HPDE6-E6E7 (cell line): ENCODE measurements around the gene LIPA.
"Not testable (repeated sequence)": the region's sequence is repeated elsewhere in the genome, so short reads cannot be mapped to it uniquely, and the experiment has no call there.

Source experiments
- DNase-seq: peaks from one replicate; pipeline ENCODE4 v3.0.0; 2011; ENCODE audit warnings: missing footprints; ENCODE audit errors: extremely low spot score

Gene LIPA

DNA sequence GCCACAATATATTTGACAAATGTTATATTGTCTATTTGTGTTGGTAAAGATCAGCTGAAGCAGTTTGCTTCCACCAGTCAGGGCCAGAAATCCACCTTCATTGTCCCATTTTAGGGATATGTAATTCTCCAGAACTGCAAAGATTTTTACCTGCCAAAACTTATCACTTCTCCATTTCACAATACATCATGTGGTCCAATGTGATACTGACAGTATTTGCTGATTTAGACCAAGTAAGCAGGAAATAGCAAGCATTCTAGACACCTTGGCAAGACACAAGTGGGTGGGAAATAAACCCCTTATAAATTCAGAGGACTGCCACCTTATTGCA lies 18.5 kb upstream of the LIPA start:
- no peak for DNase-seq

DNA sequence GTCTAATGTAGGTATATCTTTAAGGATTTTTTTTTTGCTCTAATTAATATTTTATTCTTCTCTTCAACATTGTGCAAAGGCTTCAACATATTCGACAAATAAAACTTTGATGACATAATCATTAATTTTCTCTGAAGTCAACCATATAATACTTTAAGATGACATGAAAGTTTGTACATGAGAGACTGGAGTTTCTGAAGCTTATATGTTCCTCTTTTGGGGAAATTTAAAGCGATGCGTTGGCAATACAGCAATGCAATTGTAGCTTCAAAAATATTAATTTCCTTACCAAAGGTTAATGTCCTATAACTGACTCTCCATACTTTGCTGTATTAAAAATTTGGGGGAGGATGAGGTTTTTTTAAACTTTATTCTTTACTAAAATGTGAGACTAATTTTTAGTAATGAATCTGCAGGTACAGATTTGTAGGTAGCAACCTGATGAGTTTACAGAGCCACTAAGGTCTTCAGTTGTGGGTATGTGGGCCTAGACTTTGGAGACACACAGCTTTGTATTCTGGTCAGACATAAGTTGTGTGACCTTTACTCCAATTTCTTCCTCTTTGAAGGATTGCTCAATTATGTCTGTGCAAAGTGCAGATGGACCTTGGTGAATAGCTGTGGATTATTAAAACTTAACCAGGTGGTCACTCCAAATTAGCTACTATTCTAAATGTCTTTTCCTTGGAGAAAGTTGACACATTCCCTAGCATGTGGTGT lies 18.0 kb upstream of the LIPA start:
- DNase-seq, result no peak

DNA sequence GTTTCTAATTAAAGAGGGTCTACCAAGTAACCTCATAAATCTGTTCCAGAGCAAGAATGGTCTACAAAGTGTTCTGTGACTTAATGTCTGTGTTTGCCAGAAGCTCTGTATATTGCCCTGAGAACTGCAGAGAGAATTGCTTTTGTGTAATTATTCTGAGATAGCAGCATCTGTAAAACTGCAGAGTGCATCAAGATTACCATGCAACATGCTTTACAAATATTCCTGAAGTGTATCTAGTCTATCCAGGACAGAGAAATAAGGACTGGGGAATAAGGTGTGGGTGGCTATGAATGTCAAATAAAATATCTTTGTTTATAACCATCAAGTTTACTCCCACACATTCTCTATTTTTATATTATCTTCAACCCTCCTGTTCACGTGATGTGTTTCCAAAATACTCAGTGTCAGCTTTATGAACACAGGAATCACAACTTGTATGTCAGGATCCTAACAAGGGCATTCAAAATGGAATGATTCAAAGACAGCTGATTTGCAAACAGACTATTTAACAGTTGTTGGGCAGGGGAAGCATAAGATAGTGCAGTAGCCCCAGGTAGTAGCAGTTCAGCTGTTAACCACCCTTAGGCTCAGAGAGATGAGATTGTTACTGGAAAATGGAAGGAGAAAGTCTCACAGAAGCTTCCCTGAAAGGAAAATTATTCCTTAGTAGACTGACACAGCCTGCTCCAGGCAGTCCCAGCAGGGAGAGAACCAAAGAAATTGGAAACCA lies 15.3 kb upstream of the LIPA start:
- no peak for DNase-seq

DNA sequence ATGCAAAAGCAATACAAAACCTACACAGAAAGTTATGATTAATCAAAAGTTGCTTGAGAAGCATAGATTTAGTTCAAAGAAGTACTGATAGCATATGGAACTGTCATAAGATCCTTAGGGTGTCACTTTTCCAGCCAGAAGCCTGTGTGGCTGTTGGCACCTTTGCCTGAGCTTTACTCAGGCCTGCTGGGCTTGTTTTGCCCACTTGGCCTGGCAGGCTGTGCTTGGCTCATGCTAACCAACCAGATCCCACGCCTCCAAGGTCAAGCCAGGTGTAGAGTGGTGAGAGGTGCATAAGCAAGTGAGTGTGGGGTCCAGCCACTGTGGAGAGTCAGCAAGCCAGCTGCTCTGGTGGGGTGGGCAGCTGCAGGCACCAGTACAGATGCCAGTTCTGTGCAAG lies 12.0 kb upstream of the LIPA start:
- DNase-seq, result no peak

GRCh38 chr10:89263091-89263490 lies 11.5 kb upstream of the LIPA start:
- no peak for DNase-seq

- DNase-seq, result no peak
Measured at GRCh38 chr10:89262086-89263051, 10.8 kb upstream of the LIPA start.

- no peak for DNase-seq
Measured at GRCh38 chr10:89258881-89259280, 7.3 kb upstream of the LIPA start.

- DNase-seq, result no peak
Measured at GRCh38 chr10:89257581-89257980, 6.0 kb upstream of the LIPA start.

- DNase-seq, result no peak
Measured at GRCh38 chr10:89256962-89257361, 5.4 kb upstream of the LIPA start.

DNA sequence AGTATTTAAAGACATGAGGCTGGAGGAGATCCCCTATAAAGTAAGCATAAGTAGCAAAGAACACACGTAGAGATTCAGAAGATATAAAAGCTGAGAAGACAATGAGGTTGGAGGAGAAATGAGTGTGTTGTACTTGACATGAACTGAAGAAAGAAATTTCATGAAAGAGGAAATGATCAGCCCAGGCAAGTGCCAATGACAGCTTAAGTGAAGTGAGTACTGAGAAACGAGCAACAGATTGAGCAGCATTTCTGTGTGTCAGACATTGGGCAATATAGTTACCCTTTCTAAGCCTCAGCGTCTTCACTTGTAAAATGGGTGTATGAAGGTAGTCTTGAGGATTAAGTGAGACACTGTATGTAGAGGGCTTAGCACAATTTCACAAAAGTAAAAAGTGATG lies 4.8 kb upstream of the LIPA start:
- DNase-seq, result no peak

DNA sequence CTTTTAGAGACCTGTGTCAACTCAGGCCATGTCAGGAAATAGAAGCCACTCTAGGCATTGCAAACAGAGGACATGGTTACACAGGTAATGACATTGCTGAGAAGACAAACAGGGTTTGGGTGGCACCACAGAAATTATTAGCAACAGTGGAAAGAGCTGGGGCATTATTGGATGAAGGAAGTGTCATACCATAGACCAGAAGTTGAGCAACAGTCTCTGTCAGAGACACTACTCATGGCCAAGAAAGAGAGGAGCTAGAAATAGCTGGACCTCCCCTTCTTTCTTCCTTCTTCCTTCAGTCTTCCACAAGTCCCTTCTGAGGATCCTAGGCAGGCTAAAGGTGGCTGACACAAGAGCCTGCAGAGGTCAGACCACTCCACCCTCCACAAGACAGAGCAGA lies 4.2 kb upstream of the LIPA start:
- no peak for DNase-seq

DNA sequence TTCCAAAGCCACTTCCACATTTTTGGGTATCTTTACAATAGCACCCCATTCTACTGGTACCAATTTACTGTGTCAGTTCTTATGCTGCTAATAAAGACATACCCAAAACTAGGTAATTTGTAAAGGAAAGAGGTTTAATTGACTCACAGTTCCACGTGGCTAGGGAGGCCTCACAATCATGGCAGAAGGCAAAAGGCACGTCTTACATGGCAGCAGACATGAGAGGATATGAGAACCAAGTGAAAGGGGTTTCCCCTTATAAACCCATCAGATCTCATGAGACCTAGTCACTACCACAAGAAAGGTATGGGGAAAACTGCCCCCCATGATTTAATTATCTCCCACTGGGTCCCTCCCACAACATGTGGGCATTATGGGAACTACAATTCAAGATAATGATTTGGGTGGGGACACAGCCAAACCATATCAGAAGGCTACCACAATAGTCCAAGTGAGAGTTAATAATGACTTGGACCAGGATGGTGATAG lies 3.6 kb upstream of the LIPA start:
- DNase-seq, result not testable (repeated sequence)

DNA sequence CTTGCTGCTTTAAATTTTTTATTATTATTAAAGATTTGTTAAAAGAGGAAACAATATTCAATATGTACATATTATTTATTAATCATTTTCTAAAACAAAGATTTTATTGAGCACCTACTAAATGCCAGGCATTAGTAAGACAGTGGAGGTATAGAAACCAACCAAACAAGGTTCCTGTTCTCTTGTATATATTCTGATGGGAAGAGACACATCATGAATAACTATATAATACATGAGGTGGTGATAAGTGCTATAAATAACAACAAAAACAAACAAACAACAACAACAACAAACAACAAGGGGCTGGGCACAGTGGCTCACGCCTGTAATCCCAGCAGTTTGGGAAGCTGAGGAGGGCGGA lies 630 bp upstream of the LIPA start:
- DNase-seq, result no peak

- DNase-seq, result no peak
Measured at GRCh38 chr10:89250865-89251408, 638 bp downstream of the LIPA start.

- DNase-seq, result no peak
Measured at GRCh38 chr10:89248990-89249389, 2.6 kb downstream of the LIPA start.

DNA sequence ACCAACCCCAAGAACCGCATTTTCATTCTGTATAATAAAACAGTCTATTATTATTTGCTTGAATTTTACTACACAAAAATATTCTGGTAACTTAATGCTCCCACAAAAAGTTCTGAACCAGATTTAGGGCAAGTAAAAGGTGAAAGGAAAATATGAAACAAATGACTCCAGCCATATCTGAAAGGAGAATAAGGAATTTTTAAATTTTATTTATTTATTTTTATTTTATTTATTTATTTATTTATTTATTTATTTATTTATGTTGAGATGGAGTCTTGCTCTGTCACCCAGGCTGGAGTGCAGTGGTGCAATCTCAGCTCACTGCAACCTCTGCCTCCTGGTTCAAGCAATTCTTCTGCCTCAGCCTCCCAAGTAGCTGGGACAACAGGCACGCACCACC lies 4.0 kb downstream of the LIPA start:
- not testable (repeated sequence) for DNase-seq

DNA sequence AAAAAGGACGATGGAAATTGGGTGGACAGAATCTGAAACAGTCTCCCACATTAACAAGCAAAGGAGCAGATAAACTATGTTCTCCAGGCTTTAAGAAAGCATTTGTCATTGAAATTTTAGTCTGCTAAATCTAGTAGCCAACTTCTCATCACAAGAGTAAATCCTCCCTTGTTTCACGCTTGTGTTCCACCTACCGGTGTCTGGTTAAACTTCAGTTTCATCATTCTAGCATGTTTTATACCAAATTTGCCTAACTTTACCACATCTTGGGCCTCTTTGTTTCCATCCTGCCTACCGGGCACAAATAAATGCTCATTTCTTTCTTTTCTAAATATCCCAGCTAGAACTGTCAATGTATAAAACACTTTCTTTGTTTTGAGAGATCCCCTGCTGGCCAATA lies 5.8 kb downstream of the LIPA start:
- DNase-seq, result no peak

- DNase-seq, result no peak
Measured at GRCh38 chr10:89242840-89243568, 8.6 kb downstream of the LIPA start.

DNA sequence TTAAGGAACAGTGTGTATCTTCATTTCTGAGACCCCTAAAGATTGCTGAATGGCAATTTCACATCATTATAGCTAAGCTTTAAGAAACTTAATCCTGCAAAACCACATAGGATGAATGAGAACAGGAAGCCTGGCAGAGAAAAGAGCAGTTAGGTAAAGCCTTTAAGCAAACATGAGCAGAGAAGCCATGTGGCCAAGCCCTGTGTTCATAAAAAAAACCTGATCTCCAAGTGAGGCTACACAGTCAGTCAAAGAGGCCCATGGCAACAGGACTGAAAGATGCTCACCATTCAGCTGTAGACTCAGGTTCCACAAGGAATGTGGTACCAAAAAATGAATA lies 9.3 kb downstream of the LIPA start:
- DNase-seq, result no peak

DNA sequence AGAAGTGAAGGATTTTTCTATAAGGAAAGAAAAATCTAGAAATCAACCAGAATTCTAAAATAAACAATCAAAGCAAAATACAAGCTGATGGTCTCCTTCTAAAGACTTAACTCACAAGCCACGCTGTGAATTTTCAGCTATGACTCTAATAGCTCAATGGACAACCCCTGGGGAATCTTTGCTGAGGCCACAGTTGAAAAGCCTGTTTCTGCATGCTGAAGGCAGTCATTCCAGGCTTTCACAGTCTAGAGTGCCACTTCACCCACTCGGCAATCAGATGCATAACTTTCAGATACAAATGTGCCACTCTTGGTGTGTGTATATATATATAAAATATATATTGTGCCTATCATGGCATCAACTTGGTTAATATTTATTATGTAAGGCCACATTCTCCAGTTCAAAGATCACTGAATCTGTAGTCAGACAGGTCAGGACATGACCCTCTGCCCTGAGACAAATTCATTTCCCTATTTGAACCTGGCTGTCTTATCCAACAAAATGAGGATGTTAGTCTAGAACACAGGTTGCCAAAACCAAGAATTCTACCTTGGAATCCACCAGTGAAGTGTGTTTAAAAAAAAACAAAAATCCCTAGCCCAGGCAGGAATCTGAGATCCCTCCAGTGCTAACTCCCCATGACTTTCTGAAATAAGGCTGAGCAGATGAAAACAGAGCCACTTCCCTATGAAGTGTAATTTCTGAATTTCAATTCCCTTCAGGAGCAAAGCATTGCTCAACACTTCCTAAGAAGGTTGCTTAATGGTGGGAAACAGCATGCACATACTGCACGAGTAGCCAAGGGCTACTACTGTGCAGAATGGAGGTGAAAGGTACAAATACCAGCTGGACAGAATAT lies 9.9 kb downstream of the LIPA start:
- DNase-seq, result no peak

- DNase-seq, result no peak
Measured at GRCh38 chr10:89241026-89241425, 10.5 kb downstream of the LIPA start.
